Measurements from ENCODE around the gene ACOT11. TPM values are rescaled to one million over a fixed set of nuclear protein-coding genes. Genes with fewer than 3 reads are reported as not detected.
"Not testable (repeated sequence)": the region's sequence is repeated elsewhere in the genome, so short reads cannot be mapped to it uniquely, and the experiment has no call there.

Gene ACOT11
- 1.4 and 2.4 TPM in 2 replicates for total RNA-seq

- DNase-seq (ENCODE audit: low read depth) = peak; percentile 34
Observed at GRCh38 chr1:54547601-54548388, at the start of gene ACOT11. Gene ACOT11, plus strand, starts transcription at chr1:54548228. Its CDS starts 82 bp downstream, at chr1:54548310.

GRCh38 chr1:54498383-54499096, 49.5 kb upstream of the ACOT11 start:
- peak; percentile 69 for DNase-seq (ENCODE audit: low read depth)

- no peak for DNase-seq (ENCODE audit: low read depth)
Observed at GRCh38 chr1:54499097-54499359, 49.0 kb upstream of the ACOT11 start.

- peak; percentile 38 for DNase-seq (ENCODE audit: low read depth)
Observed at GRCh38 chr1:54499360-54500106, 48.5 kb upstream of the ACOT11 start.

- no peak for DNase-seq (ENCODE audit: low read depth)
Observed at GRCh38 chr1:54500107-54500431, 48.0 kb upstream of the ACOT11 start.

GRCh38 chr1:54501849-54502248, 46.2 kb upstream of the ACOT11 start:
- DNase-seq (ENCODE audit: low read depth) = no peak

- DNase-seq (ENCODE audit: low read depth) = no peak
Observed at GRCh38 chr1:54502342-54502741, 45.7 kb upstream of the ACOT11 start.

GRCh38 chr1:54506594-54506993, 41.4 kb upstream of the ACOT11 start:
- no peak for DNase-seq (ENCODE audit: low read depth)

- DNase-seq (ENCODE audit: low read depth) = no peak
Observed at GRCh38 chr1:54507033-54507870, 40.8 kb upstream of the ACOT11 start.

GRCh38 chr1:54510715-54511270, 37.2 kb upstream of the ACOT11 start:
- no peak for DNase-seq (ENCODE audit: low read depth)

GRCh38 chr1:54513921-54514580, 34.0 kb upstream of the ACOT11 start:
- DNase-seq (ENCODE audit: low read depth) = not testable (repeated sequence)

- DNase-seq (ENCODE audit: low read depth) = no peak
Observed at GRCh38 chr1:54516249-54516920, 31.6 kb upstream of the ACOT11 start.

GRCh38 chr1:54517496-54517895, 30.5 kb upstream of the ACOT11 start:
- DNase-seq (ENCODE audit: low read depth) = no peak

- DNase-seq (ENCODE audit: low read depth) = no peak
Observed at GRCh38 chr1:54518489-54518888, 29.5 kb upstream of the ACOT11 start.

- DNase-seq (ENCODE audit: low read depth) = no peak
Observed at GRCh38 chr1:54519709-54520108, 28.3 kb upstream of the ACOT11 start.

GRCh38 chr1:54520631-54521321, 27.3 kb upstream of the ACOT11 start:
- peak; percentile 61 for DNase-seq (ENCODE audit: low read depth)

GRCh38 chr1:54526565-54526964, 21.5 kb upstream of the ACOT11 start:
- not testable (repeated sequence) for DNase-seq (ENCODE audit: low read depth)

- DNase-seq (ENCODE audit: low read depth) = no peak
Observed at GRCh38 chr1:54528613-54529012, 19.4 kb upstream of the ACOT11 start.

GRCh38 chr1:54532033-54532432, 16.0 kb upstream of the ACOT11 start:
- DNase-seq (ENCODE audit: low read depth) = no peak

- DNase-seq (ENCODE audit: low read depth) = not testable (repeated sequence)
Observed at GRCh38 chr1:54536656-54537055, 11.4 kb upstream of the ACOT11 start.
